Measurements from ENCODE around the gene BUD23. TPM values are rescaled to one million over a fixed set of nuclear protein-coding genes. Genes with fewer than 3 reads are reported as not detected.

BUD23 gene
- total and polyA plus RNA-seq, 2 experiments from 2014 or later: 63.9 to 170 TPM

DNA sequence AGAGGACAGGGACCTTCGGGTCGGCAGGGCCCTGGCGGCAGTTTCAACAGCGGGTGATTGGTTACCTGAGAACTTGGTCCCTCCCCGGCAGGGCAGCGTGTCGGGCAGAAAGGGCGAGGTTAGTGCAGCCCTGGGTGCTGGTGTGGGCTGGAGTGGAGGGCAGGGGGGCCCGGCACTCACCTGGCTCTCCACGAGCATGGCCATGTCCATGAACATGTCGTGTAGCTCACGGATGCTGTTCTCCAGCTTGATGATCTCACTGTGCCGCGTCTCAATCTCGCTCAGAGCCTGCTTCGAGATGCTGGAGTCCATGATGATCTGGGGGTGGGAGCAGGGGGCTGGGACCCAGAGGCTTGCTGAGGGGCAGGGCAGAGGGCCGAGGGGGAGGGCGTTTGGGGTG, 19.3 kb downstream of the BUD23 start:
- TF ChIP-seq CTCF (IDR thresholded peaks at IDR 0.05; ENCODE audit: low read depth, low read length): no peak
- no peaks in the 10 kb centered on the region for H3K27me3 ChIP-seq
- no peak overlapping the region for H3K4me3 ChIP-seq
- H3K36me3 ChIP-seq: peaks cover 3% of the 10 kb centered on the region
- peaks cover 6% of the 10 kb centered on the region for H3K4me1 ChIP-seq (ENCODE audit: low read depth)
- no peaks in the 10 kb centered on the region for H3K9me3 ChIP-seq (ENCODE audit: low read depth)
- no peak overlapping the region for H3K27ac ChIP-seq
- DNase-seq (ENCODE audit: low read depth in 1 of 2, low spot score in 1 of 2): no peak

- no peak overlapping the region for H3K4me3 ChIP-seq
- peaks cover under 1% of the 10 kb centered on the region for H3K36me3 ChIP-seq
- no peaks in the 10 kb centered on the region for H3K27me3 ChIP-seq
- no peak for TF ChIP-seq CTCF (IDR thresholded peaks at IDR 0.05; ENCODE audit: low read depth, low read length)
- no peak for DNase-seq (ENCODE audit: low read depth in 1 of 2, low spot score in 1 of 2)
- H3K4me1 ChIP-seq (ENCODE audit: low read depth): peaks cover 6% of the 10 kb centered on the region
- no peak overlapping the region for H3K27ac ChIP-seq
- no peaks in the 10 kb centered on the region for H3K9me3 ChIP-seq (ENCODE audit: low read depth)
Observed at GRCh38 chr7:73703225-73703624, 19.8 kb downstream of the BUD23 start.

GRCh38 chr7:73703757-73704639, 20.6 kb downstream of the BUD23 start:
- H3K36me3 ChIP-seq: no peaks in the 10 kb centered on the region
- H3K27ac ChIP-seq: no peak overlapping the region
- peaks cover 6% of the 10 kb centered on the region for H3K4me1 ChIP-seq (ENCODE audit: low read depth)
- no peaks in the 10 kb centered on the region for H3K27me3 ChIP-seq
- no peak for TF ChIP-seq CTCF (IDR thresholded peaks at IDR 0.05; ENCODE audit: low read depth, low read length)
- H3K4me3 ChIP-seq: no peak overlapping the region
- peak; percentile 56 to 88 for DNase-seq (ENCODE audit: low read depth in 1 of 2, low spot score in 1 of 2)
- no peaks in the 10 kb centered on the region for H3K9me3 ChIP-seq (ENCODE audit: low read depth)

GRCh38 chr7:73704640-73705550, 21.5 kb downstream of the BUD23 start:
- TF ChIP-seq CTCF (IDR thresholded peaks at IDR 0.05; ENCODE audit: low read depth, low read length): no peak
- no peaks in the 10 kb centered on the region for H3K27me3 ChIP-seq
- H3K27ac ChIP-seq: no peak overlapping the region
- H3K4me3 ChIP-seq: no peak overlapping the region
- DNase-seq (ENCODE audit: low read depth in 1 of 2, low spot score in 1 of 2): peak in 1 of 2 donors; percentile 59
- no peaks in the 10 kb centered on the region for H3K36me3 ChIP-seq
- H3K4me1 ChIP-seq (ENCODE audit: low read depth): peaks cover 6% of the 10 kb centered on the region
- no peaks in the 10 kb centered on the region for H3K9me3 ChIP-seq (ENCODE audit: low read depth)

- Histone ChIP-seq H3K36me3 (no peaks in the 10 kb centered on the region), H3K4me1 (ENCODE audit: low read depth) (peaks cover 6% of the 10 kb centered on the region), H3K9me3 (ENCODE audit: low read depth) (no peaks in the 10 kb centered on the region), H3K27ac (no peak overlapping the region), H3K4me3 (no peak overlapping the region), H3K27me3 (no peaks in the 10 kb centered on the region)
- no peak for DNase-seq (ENCODE audit: low read depth in 1 of 2, low spot score in 1 of 2)
- TF ChIP-seq CTCF (IDR thresholded peaks at IDR 0.05; ENCODE audit: low read depth, low read length): no peak
Observed at GRCh38 chr7:73705551-73705920, 22.1 kb downstream of the BUD23 start.

All from cardiac muscle cell (in vitro differentiated cells and primary cell).